Neural cell (in vitro differentiated cells): ENCODE data around the gene DAZAP1. TPM values are rescaled to one million over a fixed set of nuclear protein-coding genes. Genes with fewer than 3 reads are reported as not detected.

ENCODE experiments used
- H2AFZ ChIP-seq: fragments of 200-600, 300-800 bp; sonication (generic), shearing (Covaris generic); 2 replicates; pipeline ENCODE4 v1.6.0; 2014; ENCODE audit warnings: low read depth, mild to moderate bottlenecking, antibody characterized with exemption, low read length, moderate library complexity
- H3F3A ChIP-seq: fragments of 200-600 bp; shearing (Covaris generic); 2 replicates; pipeline ENCODE4 v1.6.1; 2016; ENCODE audit warnings: mild to moderate bottlenecking, moderate library complexity, mixed read lengths, antibody characterized with exemption, low read length; ENCODE audit not compliant: insufficient read depth, poor library complexity, severe bottlenecking
- H3K27ac ChIP-seq: fragments of 200-600, 300-800 bp; sonication (generic), shearing (Covaris generic); 2 replicates; pipeline ENCODE4 v1.5.1; 2014; ENCODE audit warnings: mild to moderate bottlenecking, low read length, moderate library complexity
- H3K27me3 ChIP-seq: fragments of 300-800, 200-600 bp; sonication (generic), shearing (Covaris generic); 2 replicates; pipeline ENCODE4 v1.6.0; 2014; ENCODE audit warnings: mild to moderate bottlenecking, low read depth, low read length, moderate library complexity; ENCODE audit not compliant: insufficient read depth
- H3K36me3 ChIP-seq: fragments of 300-800, 200-600 bp; sonication (generic), shearing (Covaris generic); 2 replicates; pipeline ENCODE4 v1.5.1; 2014; ENCODE audit warnings: mild to moderate bottlenecking, antibody characterized with exemption, low read length, moderate library complexity; ENCODE audit not compliant: insufficient read depth
- H3K4me2 ChIP-seq: fragments of 300-800, 200-600 bp; sonication (generic), shearing (Covaris generic); 2 replicates; pipeline ENCODE4 v1.6.0; 2014; ENCODE audit warnings: mild to moderate bottlenecking, low read length
- H3K4me3 ChIP-seq: fragments of 300-800, 200-600 bp; sonication (generic), shearing (Covaris generic); 2 replicates; pipeline ENCODE4 v1.5.1; 2014; ENCODE audit warnings: mild to moderate bottlenecking, low read length, moderate library complexity
- H3K79me2 ChIP-seq: fragments of 200-600 bp; shearing (Covaris generic); replicated peaks from 2 replicates; pipeline ENCODE4 v1.6.0; 2014; ENCODE audit warnings: mild to moderate bottlenecking, low read length, moderate library complexity; ENCODE audit not compliant: insufficient read depth
- H3K9ac ChIP-seq: fragments of 300-800, 200-600 bp; sonication (generic), shearing (Covaris generic); 2 replicates; pipeline ENCODE4 v1.6.1; 2016; ENCODE audit warnings: mild to moderate bottlenecking, low read length, mixed read lengths
- H3K9me2 ChIP-seq: fragments of 200-600 bp; shearing (Covaris generic); 2 replicates; pipeline ENCODE4 v1.6.1; 2016; ENCODE audit warnings: mild to moderate bottlenecking, low read length, mixed read lengths; ENCODE audit not compliant: insufficient read depth
- H3K9me3 ChIP-seq: fragments of 200-600, 300-800 bp; sonication (generic), shearing (Covaris generic); 2 replicates; pipeline ENCODE4 v1.6.1; 2016; ENCODE audit warnings: mild to moderate bottlenecking, mixed run types, low read length, moderate library complexity, mixed read lengths
- H4K20me1 ChIP-seq: fragments of 200-600 bp; shearing (Covaris generic); 2 replicates; pipeline ENCODE4 v1.6.1; 2016; ENCODE audit warnings: mild to moderate bottlenecking, mixed run types; ENCODE audit not compliant: insufficient read depth
- CTCF ChIP-seq: fragments of 450-650 bp; IDR thresholded peaks from 2 replicates; pipeline ENCODE4 v1.5.1; 2014; ENCODE audit warnings: antibody characterized with exemption, mild to moderate bottlenecking, moderate library complexity; ENCODE audit not compliant: poor library complexity, severe bottlenecking
- EP300 ChIP-seq: fragments of 450-650 bp; conservative IDR thresholded peaks from 2 replicates; pipeline ENCODE4 v1.6.1; 2014; ENCODE audit warnings: antibody characterized with exemption, mild to moderate bottlenecking, moderate library complexity; ENCODE audit not compliant: poor library complexity, severe bottlenecking
- EZH2 ChIP-seq: fragments of 200-600, 300-800 bp; shearing (Covaris generic), sonication (generic); IDR thresholded peaks from 2 replicates; pipeline ENCODE4 v1.6.1; 2014; ENCODE audit warnings: antibody characterized with exemption, low read length, borderline replicate concordance, mild to moderate bottlenecking; ENCODE audit not compliant: insufficient read depth, poor library complexity, severe bottlenecking
- MXI1 ChIP-seq: fragments of 450-650 bp; conservative IDR thresholded peaks from 2 replicates; pipeline ENCODE4 v1.6.1; 2014; ENCODE audit warnings: antibody characterized with exemption, mild to moderate bottlenecking; ENCODE audit not compliant: poor library complexity, severe bottlenecking
- POLR2AphosphoS5 ChIP-seq: IDR thresholded peaks from 2 replicates; pipeline ENCODE4 v1.6.1; 2012
- REST ChIP-seq: IDR thresholded peaks from 2 replicates; pipeline ENCODE4 v1.6.1; 2012; ENCODE audit warnings: borderline replicate concordance
- SMC3 ChIP-seq: fragments of 450-650 bp; conservative IDR thresholded peaks from 2 replicates; pipeline ENCODE4 v1.6.1; 2014; ENCODE audit warnings: antibody characterized with exemption, mild to moderate bottlenecking, moderate library complexity; ENCODE audit not compliant: poor library complexity
- polyA plus RNA-seq: library from polyadenylated mRNA; depleted of rRNA; stranded (reverse); fragments of >200 nt; gene quantifications from 2 replicates; pipeline ENCODE4 v1.2.3, GENCODE V29; 2014

The DAZAP1 gene
- polyA plus RNA-seq, 1 donor from 2014 or later, result 60.5 TPM

GRCh38 chr19:1455002-1455335, 47.6 kb downstream of the DAZAP1 start:
- Histone ChIP-seq H3K27ac (no peak overlapping the region), H2AFZ (no peak overlapping the region), H3K36me3 (peaks cover 13% of the 10 kb centered on the region), H3K4me3 (no peak overlapping the region), H3K9me2 (no peaks in the 10 kb centered on the region), H3K9me3 (no peaks in the 10 kb centered on the region), H3K4me2 (no peak overlapping the region), H4K20me1 (peaks cover 42% of the 10 kb centered on the region), H3K9ac (no peak overlapping the region), H3K27me3 (no peaks in the 10 kb centered on the region), H3K79me2 (peaks cover 64% of the 10 kb centered on the region), H3F3A (no peaks in the 10 kb centered on the region)
- TF ChIP-seq REST (no peak), EZH2 (no peak), EP300 (no peak), CTCF (no peak)

GRCh38 chr19:1455336-1456120, 48.1 kb downstream of the DAZAP1 start:
- no peak overlapping the region for H3K9ac ChIP-seq
- H3K9me3 ChIP-seq, result no peaks in the 10 kb centered on the region
- no peak overlapping the region for H3K4me3 ChIP-seq
- H3K27me3 ChIP-seq, result no peaks in the 10 kb centered on the region
- H3K9me2 ChIP-seq, result no peaks in the 10 kb centered on the region
- H3F3A ChIP-seq, result no peaks in the 10 kb centered on the region
- no peak overlapping the region for H3K4me2 ChIP-seq
- TF ChIP-seq REST, result no peak
- no peak for TF ChIP-seq SMC3
- TF ChIP-seq EP300, result no peak
- TF ChIP-seq MXI1, result no peak
- TF ChIP-seq POLR2AphosphoS5, result peak; percentile 20
- peaks cover 48% of the 10 kb centered on the region for H4K20me1 ChIP-seq
- peaks cover 18% of the 10 kb centered on the region for H3K36me3 ChIP-seq
- no peak overlapping the region for H2AFZ ChIP-seq
- peaks cover 59% of the 10 kb centered on the region for H3K79me2 ChIP-seq
- H3K27ac ChIP-seq, result no peak overlapping the region
